WERI-Rb-1 (cell line): ENCODE measurements around the gene TM2D3.

Experiments used
- DNase-seq: peaks from one replicate; pipeline ENCODE4 v3.0.0-alpha.2; 2020
- H3K27ac ChIP-seq: fragments of 250-450 bp; sonication (Bioruptor Pico); 2 replicates; pipeline ENCODE4 v1.5.1; 2020; ENCODE audit warnings: mild to moderate bottlenecking, moderate library complexity
- H3K27me3 ChIP-seq: fragments of 250-450 bp; sonication (Bioruptor Pico); 2 replicates; pipeline ENCODE4 v1.5.1; 2021; ENCODE audit warnings: mild to moderate bottlenecking, low read depth, moderate library complexity; ENCODE audit not compliant: insufficient read depth, severe bottlenecking
- H3K36me3 ChIP-seq: fragments of 250-450 bp; sonication (Bioruptor Pico); 2 replicates; pipeline ENCODE4 v1.5.1; 2020; ENCODE audit warnings: mild to moderate bottlenecking, moderate library complexity
- H3K4me3 ChIP-seq: 2 replicates; pipeline ENCODE4 v1.5.1; 2011; ENCODE audit warnings: low read depth, mild to moderate bottlenecking, control low read depth, low read length
- H3K9me3 ChIP-seq: fragments of 250-450 bp; sonication (Bioruptor Pico); 2 replicates; pipeline ENCODE4 v1.5.1; 2021; ENCODE audit warnings: mild to moderate bottlenecking, moderate library complexity; ENCODE audit not compliant: severe bottlenecking
- CTCF ChIP-seq: IDR thresholded peaks from 2 replicates; pipeline ENCODE4 v1.5.1; 2011; ENCODE audit warnings: low read depth, mild to moderate bottlenecking, control low read depth, inconsistent platforms, low read length

TM2D3 gene

GRCh38 chr15:101608201-101608600, 44.0 kb downstream of the TM2D3 start:
- Histone ChIP-seq H3K4me3 (no peak overlapping the region), H3K27ac (no peak overlapping the region), H3K36me3 (no peaks in the 10 kb centered on the region), H3K27me3 (no peaks in the 10 kb centered on the region), H3K9me3 (no peaks in the 10 kb centered on the region)
- DNase-seq: no peak
- no peak for TF ChIP-seq CTCF

- Histone ChIP-seq H3K27me3 (no peaks in the 10 kb centered on the region), H3K27ac (no peak overlapping the region), H3K4me3 (no peak overlapping the region), H3K36me3 (no peaks in the 10 kb centered on the region), H3K9me3 (no peaks in the 10 kb centered on the region)
- no peak for TF ChIP-seq CTCF
- no peak for DNase-seq
Measured at GRCh38 chr15:101607108-101607507, 45.1 kb downstream of the TM2D3 start.

- DNase-seq: no peak
- TF ChIP-seq CTCF: no peak
- no peak overlapping the region for H3K4me3 ChIP-seq
- H3K9me3 ChIP-seq: no peaks in the 10 kb centered on the region
- no peak overlapping the region for H3K27ac ChIP-seq
- no peaks in the 10 kb centered on the region for H3K27me3 ChIP-seq
- no peaks in the 10 kb centered on the region for H3K36me3 ChIP-seq
Measured at GRCh38 chr15:101604124-101604874, 47.9 kb downstream of the TM2D3 start.

GRCh38 chr15:101602801-101603200, 49.4 kb downstream of the TM2D3 start:
- Histone ChIP-seq H3K36me3 (no peaks in the 10 kb centered on the region), H3K9me3 (no peaks in the 10 kb centered on the region), H3K27ac (no peak overlapping the region), H3K27me3 (no peaks in the 10 kb centered on the region), H3K4me3 (no peak overlapping the region)
- no peak for TF ChIP-seq CTCF
- DNase-seq: no peak

GRCh38 chr15:101600035-101600434, 52.1 kb downstream of the TM2D3 start:
- no peak for DNase-seq
- Histone ChIP-seq H3K27ac (no peak overlapping the region), H3K36me3 (no peaks in the 10 kb centered on the region), H3K27me3 (no peaks in the 10 kb centered on the region), H3K9me3 (peaks cover 6% of the 10 kb centered on the region), H3K4me3 (no peak overlapping the region)
- TF ChIP-seq CTCF: no peak

GRCh38 chr15:101599091-101599490, 53.1 kb downstream of the TM2D3 start:
- Histone ChIP-seq H3K36me3 (no peaks in the 10 kb centered on the region), H3K27ac (no peak overlapping the region), H3K4me3 (no peak overlapping the region), H3K27me3 (no peaks in the 10 kb centered on the region), H3K9me3 (peaks cover 6% of the 10 kb centered on the region)
- DNase-seq: no peak
- no peak for TF ChIP-seq CTCF
